Mucosa of stomach (tissue), 1 donor: ENCODE data around the gene JPT2.
"Not testable (repeated sequence)": the region's sequence is repeated elsewhere in the genome, so short reads cannot be mapped to it uniquely, and the experiment has no call there.

Experiments used
- H3K27me3 ChIP-seq: one replicate; pipeline ENCODE4 v1.7.0; 2013; ENCODE audit warnings: mild to moderate bottlenecking, low read length; ENCODE audit not compliant: control insufficient read depth, insufficient read depth
- H3K36me3 ChIP-seq: one replicate; pipeline ENCODE4 v1.7.0; 2013; ENCODE audit warnings: low read length; ENCODE audit not compliant: control insufficient read depth, insufficient read depth
- H3K4me1 ChIP-seq: one replicate; pipeline ENCODE4 v1.7.0; 2013; ENCODE audit warnings: mild to moderate bottlenecking, low read length; ENCODE audit not compliant: control insufficient read depth, insufficient read depth
- H3K4me3 ChIP-seq: one replicate; pipeline ENCODE4 v1.7.0; 2013; ENCODE audit warnings: low read length
- H3K9ac ChIP-seq: one replicate; pipeline ENCODE4 v1.7.0; 2013; ENCODE audit warnings: mild to moderate bottlenecking, low read length, moderate library complexity
- H3K9me3 ChIP-seq: one replicate; pipeline ENCODE4 v1.7.0; 2013; ENCODE audit warnings: mild to moderate bottlenecking, low read length, moderate library complexity; ENCODE audit not compliant: control insufficient read depth
- donor health status: Pancreatic carcinoma.

Gene JPT2

DNA sequence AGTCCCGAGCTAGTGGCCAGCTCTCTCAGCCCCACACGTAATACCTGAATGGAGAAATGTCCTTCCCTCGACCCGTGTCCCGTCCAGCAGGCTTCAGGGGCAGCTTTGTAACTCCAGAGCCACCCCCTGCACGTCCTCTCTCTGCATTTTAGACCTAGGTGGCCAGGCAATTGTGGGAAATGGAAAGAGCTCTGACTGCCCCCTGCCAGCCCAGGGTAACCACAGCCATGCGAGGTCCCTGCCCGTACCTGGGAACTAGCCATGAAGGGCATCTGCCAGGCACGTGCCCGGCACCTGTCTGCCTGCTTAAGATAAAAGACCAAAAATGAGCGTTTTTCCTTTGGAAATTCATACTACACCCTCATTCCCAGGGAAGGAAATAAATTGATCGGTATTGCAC lies 37.1 kb downstream of the JPT2 start:
- H3K9ac ChIP-seq, result no peak overlapping the region
- no peaks in the 10 kb centered on the region for H3K27me3 ChIP-seq
- H3K36me3 ChIP-seq, result no peaks in the 10 kb centered on the region
- H3K4me1 ChIP-seq, result no peaks in the 10 kb centered on the region
- no peaks in the 10 kb centered on the region for H3K9me3 ChIP-seq
- H3K4me3 ChIP-seq, result no peak overlapping the region

DNA sequence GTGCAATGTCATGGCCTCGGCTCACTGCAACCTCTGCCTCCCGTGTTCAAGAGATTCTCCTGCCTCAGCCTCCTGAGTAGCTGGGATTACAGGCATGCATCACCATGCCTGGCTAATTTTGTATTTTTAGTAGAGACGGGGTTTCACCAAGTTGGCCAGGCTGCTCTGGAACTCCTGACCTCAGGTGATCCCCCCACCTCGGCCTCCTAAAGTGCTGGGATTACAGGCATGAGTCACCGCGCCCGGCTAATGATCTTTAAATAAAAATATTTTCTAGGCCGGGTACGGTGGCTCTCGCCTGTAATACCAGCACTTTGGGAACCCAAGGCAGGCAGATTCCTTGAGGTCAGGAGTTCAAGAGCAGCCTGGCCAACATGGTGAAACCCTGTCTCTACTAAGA lies 40.2 kb downstream of the JPT2 start:
- not testable (repeated sequence) for H3K9ac ChIP-seq, H3K36me3 ChIP-seq, H3K4me3 ChIP-seq, H3K27me3 ChIP-seq, H3K9me3 ChIP-seq
- peaks cover 17% of the 10 kb centered on the region for H3K4me1 ChIP-seq

- H3K4me1 ChIP-seq, result peaks cover 19% of the 10 kb centered on the region
- not testable (repeated sequence) for H3K27me3 ChIP-seq, H3K9ac ChIP-seq, H3K4me3 ChIP-seq, H3K36me3 ChIP-seq, H3K9me3 ChIP-seq
Observed at GRCh38 chr16:1719559-1720229, 41.6 kb downstream of the JPT2 start.

- Histone ChIP-seq H3K36me3 (peaks cover 4% of the 10 kb centered on the region), H3K27me3 (no peaks in the 10 kb centered on the region), H3K4me1 (peaks cover 19% of the 10 kb centered on the region), H3K9ac (no peak overlapping the region), H3K4me3 (no peak overlapping the region), H3K9me3 (no peaks in the 10 kb centered on the region)
Observed at GRCh38 chr16:1721372-1721771, 43.3 kb downstream of the JPT2 start.

GRCh38 chr16:1723450-1724147 lies 45.5 kb downstream of the JPT2 start:
- H3K36me3 ChIP-seq, result peaks cover 8% of the 10 kb centered on the region
- peak overlapping the region; percentile 43 for H3K9ac ChIP-seq

GRCh38 chr16:1724491-1724890 lies 46.4 kb downstream of the JPT2 start:
- no peak overlapping the region for H3K9ac ChIP-seq
- H3K9me3 ChIP-seq, result no peaks in the 10 kb centered on the region
- peaks cover 8% of the 10 kb centered on the region for H3K36me3 ChIP-seq
- no peak overlapping the region for H3K4me3 ChIP-seq
- H3K27me3 ChIP-seq, result no peaks in the 10 kb centered on the region
- H3K4me1 ChIP-seq, result peaks cover 19% of the 10 kb centered on the region

More at GRCh38 chr16:1723450-1724147, 45.5 kb downstream of the JPT2 start:
- H3K4me3 ChIP-seq, result no peak overlapping the region
- H3K4me1 ChIP-seq, result peaks cover 19% of the 10 kb centered on the region
- no peaks in the 10 kb centered on the region for H3K27me3 ChIP-seq
- H3K9me3 ChIP-seq, result no peaks in the 10 kb centered on the region

- H3K36me3 ChIP-seq, result peaks cover 8% of the 10 kb centered on the region
- no peak overlapping the region for H3K4me3 ChIP-seq
- H3K9ac ChIP-seq, result no peak overlapping the region
- no peaks in the 10 kb centered on the region for H3K9me3 ChIP-seq
- H3K27me3 ChIP-seq, result no peaks in the 10 kb centered on the region
- H3K4me1 ChIP-seq, result peaks cover 13% of the 10 kb centered on the region
Observed at GRCh38 chr16:1726661-1727502, 48.8 kb downstream of the JPT2 start.

DNA sequence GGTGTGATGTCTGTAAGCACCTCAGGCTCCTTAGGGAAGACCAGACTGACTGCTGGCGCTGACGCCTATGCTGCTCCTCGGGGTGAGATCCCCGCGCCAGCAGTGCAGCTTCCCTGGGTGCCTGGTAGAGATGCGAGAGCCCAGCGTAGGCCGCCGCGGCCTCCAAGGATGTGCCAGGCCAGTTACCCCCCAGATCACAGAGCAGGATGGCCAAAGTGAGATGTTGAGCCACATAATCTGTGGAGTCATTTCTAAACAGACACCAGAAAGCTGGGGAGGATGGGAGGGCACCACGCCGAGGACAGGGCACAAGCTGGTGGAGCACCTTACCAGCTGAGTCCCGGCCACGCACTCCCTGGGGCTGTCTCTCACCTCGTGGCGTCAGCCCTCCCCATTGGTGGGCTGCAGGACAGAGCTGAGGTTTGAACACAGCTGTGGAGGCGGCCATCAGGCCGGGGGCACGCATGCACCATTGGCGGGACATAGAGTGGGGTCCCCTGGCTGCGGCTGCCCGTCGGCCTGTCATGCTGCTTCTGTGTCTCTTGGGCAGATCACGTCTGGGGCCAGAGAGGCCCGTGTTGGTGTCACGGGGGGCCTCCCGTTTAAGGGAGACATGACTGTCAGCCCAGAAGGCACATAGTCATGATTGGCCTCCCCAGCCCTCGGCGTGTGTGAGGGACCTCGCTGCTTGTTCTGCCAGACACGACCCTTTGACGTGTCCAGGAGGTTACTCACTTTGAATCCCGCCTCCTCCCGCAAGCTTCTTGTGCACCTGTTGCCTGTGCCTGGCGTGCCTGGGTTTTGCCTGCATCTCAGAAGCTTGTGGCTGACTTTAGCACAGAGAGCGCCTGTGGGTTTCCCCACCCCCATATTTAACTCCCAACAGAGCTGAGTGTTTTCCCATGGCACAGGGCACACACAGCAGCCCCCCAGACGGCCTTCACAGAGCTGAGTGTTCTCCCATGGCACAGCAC lies 49.9 kb downstream of the JPT2 start:
- H3K4me1 ChIP-seq, result peaks cover 6% of the 10 kb centered on the region
- no peaks in the 10 kb centered on the region for H3K9me3 ChIP-seq
- H3K9ac ChIP-seq, result no peak overlapping the region
- peaks cover 8% of the 10 kb centered on the region for H3K36me3 ChIP-seq
- H3K4me3 ChIP-seq, result no peak overlapping the region
- H3K27me3 ChIP-seq, result no peaks in the 10 kb centered on the region

- Histone ChIP-seq H3K36me3 (peaks cover 8% of the 10 kb centered on the region), H3K4me1 (no peaks in the 10 kb centered on the region), H3K9me3 (no peaks in the 10 kb centered on the region), H3K4me3 (no peak overlapping the region), H3K27me3 (no peaks in the 10 kb centered on the region), H3K9ac (no peak overlapping the region)
Observed at GRCh38 chr16:1729026-1729425, 50.9 kb downstream of the JPT2 start.

DNA sequence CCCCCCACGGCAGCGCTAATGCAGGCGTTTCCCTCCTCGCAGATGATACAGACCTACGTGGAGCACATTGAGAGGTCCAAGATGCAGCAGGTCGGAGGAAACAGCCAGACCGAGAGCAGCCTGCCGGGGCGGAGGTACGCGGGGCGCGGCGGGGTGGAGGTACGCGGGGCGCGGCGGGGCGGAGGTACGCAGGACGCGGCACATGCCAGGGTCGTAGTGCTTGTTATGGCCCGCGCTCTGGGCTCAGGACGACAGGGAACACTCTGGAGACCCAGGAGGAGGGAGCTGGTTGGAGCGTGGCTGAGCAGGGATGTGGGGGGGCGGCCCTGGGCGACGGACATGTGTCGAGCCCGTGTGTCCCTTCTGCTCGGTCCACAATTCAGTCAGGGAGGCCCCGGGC lies 51.4 kb downstream of the JPT2 start:
- Histone ChIP-seq H3K4me1 (no peaks in the 10 kb centered on the region), H3K36me3 (peaks cover 8% of the 10 kb centered on the region), H3K27me3 (no peaks in the 10 kb centered on the region), H3K9me3 (no peaks in the 10 kb centered on the region), H3K9ac (no peak overlapping the region), H3K4me3 (no peak overlapping the region)

- Histone ChIP-seq H3K4me3 (no peak overlapping the region), H3K9me3 (no peaks in the 10 kb centered on the region), H3K9ac (no peak overlapping the region), H3K36me3 (peaks cover 8% of the 10 kb centered on the region), H3K27me3 (no peaks in the 10 kb centered on the region), H3K4me1 (no peaks in the 10 kb centered on the region)
Observed at GRCh38 chr16:1731073-1731472, 53.0 kb downstream of the JPT2 start.
